Myocyte (in vitro differentiated cells): ENCODE measurements around the gene CTNNBIP1. TPM values are rescaled to one million over a fixed set of nuclear protein-coding genes. Genes with fewer than 3 reads are reported as not detected.
A peak's percentile ranks its signal among the peaks of the same experiment; 100 is the strongest.

Experiments used
- DNase-seq: peaks from one replicate; pipeline ENCODE4 v3.0.0-alpha.2; 2012; ENCODE audit warnings: low read depth
- total RNA-seq: library from RNA; depleted of rRNA; stranded (reverse); fragments of >200 nt; gene quantifications from 2 replicates; pipeline ENCODE4 v1.2.3, GENCODE V29; 2014

CTNNBIP1 gene
- total RNA-seq, 1 donor from 2014 or later = 26.0 TPM

DNA sequence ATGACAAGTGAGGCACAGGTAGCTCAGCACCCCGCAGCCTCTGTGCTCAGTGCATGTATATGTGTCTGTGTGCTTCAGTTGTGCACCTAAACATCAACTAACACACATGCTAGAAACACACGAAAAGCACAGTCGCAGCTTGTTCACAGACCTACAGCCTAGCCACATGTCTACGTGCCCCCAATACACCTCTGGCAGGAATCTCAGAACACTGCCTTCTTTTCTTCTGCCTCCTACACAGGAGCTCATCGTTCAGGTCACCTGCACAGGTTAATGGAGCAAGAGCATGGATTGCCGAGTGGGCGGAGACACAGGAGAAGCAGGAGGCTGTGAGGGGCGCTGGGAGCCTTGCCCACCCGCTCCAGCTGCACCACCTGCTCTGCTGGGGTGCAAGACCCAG, 31.7 kb downstream of the CTNNBIP1 start:
- no peak for DNase-seq

DNA sequence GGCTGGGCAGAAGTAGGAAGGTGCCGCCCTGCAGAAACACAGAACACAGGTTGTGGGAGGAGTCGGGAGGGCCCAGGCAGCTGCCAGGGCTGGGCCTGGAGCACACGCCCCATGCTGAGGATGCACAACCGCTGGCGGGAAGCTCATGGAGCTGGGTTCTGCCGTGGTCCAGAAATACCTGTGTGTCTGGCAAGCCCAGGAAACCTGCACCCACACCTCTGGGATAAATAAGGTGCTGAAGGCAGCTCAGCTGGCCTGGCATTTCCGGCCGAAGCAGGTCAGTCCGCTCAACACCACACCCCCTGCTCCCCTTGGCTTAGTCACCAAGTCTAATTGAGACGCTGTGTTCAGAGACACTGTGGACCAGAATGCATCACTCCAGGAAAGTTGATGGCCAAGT, 32.1 kb downstream of the CTNNBIP1 start:
- DNase-seq = no peak

DNA sequence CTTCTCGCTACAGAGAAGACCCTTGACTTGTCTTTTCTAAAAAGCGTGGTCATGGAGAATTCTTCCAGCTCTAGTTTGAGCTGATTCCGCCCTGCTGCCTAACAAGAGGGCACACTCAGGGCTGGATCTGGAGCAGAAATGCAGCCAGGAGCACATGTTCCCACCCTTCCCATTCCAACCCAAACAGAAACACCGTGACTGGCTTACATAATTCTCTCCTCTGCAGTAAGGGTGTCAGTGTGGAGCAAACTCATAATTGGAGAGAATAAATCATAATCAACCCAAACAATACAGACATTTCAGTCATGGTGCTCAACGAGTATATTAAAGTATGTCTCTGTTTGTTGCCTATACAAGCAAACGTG, 34.5 kb downstream of the CTNNBIP1 start:
- DNase-seq = no peak

DNA sequence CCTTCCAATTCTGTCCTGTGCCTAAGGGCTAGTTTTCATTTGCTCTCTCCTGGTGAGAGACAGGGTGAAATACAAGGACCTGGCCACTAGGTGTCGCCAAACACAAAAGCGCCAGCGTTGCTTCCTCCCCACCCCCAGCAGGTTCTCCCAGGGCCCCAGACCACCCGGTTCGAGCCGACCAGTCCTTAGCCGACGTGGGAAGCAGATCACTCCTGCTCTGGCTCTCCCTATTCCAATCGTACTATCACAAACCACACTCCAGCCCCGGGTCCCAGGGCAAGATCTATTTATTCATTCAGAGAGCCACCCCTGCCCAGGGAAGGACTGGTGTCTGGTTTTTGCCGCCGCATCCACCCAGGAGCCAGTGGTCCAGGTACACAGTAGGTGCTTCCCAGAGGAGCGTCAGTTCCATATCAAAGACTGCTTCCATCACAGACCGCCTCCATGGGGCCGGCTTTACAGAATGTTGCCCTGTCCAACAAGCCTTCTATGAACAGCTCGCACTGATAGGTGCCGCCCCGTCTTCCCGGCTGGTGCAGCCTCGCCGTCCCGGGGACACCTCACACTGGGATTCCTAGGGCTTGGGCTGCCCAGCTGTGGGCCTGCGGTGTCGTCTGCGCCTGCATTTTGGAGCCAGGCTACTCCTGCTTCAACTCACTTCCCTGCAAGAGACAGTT, 35.0 kb downstream of the CTNNBIP1 start:
- peak; percentile 75 for DNase-seq

DNA sequence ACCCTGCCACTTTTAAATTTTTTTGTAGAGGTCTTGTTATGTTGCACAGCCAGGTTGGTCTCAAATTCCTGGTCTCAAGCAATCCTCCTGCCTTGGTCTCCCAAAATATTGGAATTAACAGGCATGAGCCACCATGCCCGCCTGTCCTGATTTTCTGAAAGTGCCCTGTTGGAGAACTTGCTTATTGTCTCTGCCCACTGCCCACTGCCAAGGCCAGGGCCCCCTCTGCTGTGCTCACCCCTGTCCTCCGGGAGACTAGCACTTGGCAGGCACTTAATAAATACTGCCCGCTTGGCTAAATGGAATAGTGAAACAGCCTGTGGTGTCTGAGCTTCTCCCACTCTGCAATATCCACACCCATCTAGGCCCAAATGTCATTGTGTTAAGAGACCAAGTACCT, 35.7 kb downstream of the CTNNBIP1 start:
- DNase-seq = no peak

DNA sequence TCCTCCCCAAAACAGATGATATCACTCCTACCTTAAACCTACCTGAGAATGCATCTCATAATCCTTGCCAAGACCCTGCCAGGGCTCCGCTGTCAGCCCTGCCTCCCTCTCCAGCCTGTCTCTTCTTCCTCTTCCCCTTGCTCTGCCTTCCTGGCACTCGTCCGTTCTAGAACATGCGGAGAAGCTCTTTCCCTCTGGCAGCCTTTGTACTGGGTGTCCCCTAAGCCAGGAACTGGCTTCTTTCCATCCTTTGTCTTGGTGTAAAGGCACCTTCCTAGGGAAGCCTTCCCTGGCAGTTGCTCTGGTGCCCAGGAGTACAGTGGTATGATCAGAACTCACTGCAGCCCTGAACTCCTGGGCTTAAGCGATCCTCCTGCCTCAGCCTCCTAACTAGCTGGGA, 36.1 kb downstream of the CTNNBIP1 start:
- no peak for DNase-seq

DNA sequence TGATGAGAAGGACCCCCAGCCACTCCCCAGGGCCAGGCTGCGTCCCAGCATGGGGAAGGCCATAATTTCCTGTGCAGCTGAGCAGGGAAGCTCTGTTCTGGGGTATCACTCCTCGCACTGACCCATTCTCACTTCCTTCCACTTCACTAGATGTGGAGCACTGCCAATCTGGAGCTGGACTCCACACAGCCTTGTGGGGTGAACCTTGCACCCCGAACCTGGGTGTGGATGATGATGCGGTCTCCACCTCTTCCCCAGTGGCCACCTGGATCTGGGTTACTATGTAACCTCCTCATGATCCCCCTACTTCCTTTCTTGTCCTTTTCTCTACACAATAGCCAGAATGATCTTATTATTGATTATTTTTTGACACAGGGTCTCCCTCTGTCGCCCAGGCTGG, 36.7 kb downstream of the CTNNBIP1 start:
- no peak for DNase-seq

DNA sequence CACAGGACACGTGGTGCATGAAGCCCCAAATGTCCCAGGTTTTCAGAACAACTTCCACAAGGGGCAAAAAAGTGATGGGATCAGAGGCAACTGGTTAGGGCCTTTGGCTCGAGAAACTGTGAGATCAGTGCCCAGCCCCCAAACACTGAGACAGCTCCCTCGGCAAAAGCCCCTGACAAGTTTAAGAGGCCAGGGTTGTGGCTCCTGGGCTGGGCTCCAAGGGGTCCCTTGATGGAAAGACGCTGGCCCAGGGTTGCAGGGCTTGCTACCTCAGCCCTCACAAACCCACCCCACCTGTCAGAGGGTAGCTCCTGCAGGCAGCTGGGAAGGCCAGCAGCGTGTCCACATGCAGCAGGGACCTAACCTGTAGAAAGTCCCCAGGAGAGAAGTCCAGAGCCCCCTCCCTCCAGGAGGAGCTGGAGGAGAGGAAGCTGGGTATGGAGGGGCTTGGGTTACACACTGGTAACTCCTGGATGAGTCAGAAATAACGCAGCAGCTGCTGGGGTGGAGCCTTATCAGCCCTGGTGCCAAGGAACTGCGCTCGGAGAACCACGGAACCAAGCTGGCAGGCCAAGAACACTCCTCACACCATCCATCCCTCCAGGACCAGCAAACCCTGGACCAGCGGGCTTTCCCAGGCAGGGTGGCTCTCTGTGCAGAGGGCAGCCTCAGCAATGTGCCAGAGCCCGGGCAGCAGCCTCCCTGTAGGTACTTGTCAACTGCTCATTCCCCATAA, 37.5 kb downstream of the CTNNBIP1 start:
- DNase-seq = peak; percentile 85

DNA sequence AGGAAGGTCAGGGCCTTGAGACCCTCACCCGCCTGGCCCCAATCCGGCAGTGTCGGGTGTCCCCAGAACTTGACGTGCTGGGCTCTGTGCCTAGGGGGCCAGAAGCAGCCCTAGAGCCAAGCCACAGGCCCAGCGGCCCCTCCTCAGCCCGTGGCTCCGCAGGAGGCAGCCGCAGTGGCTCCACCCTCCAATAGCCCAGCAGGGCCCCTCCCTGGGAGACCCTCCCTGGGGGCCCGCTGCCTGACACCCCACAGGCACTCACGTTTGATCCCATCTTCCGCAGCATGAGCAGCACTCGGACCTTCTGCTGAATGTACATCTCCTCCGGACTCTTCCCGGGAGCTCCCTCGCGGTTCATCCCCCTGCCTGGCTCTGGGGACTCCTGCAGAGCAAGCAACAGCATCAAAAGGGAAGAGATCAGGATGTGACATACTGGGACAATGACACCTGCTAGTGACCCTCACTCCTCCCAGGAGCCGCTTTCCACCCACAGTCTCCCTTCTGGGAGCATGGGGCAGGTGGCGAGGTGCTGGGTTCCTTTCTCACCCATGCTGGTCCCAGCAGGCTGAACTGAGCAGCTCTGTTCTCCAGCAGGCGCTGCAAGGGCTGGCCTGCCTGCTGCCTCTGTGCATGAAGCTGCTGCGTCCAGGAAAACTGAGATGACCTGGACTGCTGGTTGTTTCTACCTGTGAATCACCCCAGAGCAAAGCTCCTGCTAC, 38.2 kb downstream of the CTNNBIP1 start:
- no peak for DNase-seq

DNA sequence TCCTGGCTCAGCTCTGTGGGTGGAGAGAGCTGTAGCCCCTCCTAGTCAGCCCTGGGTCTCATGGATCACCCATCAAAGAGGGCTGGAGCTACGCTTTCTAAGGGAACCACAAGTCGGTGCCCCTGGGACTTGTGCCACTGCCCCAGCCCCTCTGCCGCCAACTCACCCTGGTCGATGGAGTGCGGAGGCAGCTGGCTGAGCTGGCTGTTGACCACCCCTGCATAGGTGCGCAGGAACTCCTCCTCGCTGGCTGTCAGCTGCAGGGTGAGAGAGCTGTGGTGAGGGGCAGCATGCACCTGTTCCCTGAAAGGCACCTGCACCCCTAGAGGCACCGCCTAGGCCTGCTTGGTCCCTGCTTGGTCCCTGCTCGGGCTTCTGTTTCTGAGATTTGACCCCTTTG, 39.0 kb downstream of the CTNNBIP1 start:
- DNase-seq = no peak

DNA sequence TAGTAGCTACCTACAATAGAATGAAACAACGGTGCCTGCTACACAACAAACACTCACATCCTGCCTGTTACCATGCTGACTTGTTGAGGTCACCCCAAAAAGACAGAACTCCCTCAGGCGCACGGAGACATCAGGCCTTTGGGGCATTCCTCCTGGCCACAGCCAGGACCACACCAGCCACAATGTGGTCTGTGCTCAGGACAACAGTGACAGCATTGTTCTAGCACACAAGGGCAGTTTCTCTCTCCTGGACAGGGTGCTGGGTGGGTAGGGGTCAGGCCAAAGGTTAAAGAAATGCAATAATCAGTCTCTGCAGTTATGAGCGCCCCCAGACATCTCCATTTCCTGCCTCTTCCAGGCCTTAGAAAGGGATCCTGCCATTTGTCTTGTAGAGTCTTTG, 39.5 kb downstream of the CTNNBIP1 start:
- DNase-seq = peak; percentile 38

DNA sequence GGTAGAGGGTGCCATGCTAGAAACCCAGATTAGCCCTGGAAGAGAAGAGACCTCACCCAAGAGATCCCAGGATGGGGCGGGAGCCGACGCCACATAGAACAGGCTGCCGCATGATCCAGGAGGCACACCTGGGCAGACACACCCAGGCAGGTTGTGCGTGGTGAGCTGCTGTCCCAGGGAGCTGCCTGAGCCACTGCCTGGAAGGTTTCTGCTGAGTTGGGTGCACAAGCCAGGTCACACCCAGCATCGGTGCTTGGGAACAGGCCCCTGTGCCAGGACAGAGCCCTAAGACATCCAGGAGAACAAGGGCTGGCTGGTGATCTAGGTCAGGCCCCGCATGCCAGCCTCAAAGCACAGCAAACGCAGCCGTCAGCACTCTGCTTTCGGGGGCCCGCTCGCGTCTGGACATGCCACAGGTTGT, 40.2 kb downstream of the CTNNBIP1 start:
- DNase-seq = no peak

DNA sequence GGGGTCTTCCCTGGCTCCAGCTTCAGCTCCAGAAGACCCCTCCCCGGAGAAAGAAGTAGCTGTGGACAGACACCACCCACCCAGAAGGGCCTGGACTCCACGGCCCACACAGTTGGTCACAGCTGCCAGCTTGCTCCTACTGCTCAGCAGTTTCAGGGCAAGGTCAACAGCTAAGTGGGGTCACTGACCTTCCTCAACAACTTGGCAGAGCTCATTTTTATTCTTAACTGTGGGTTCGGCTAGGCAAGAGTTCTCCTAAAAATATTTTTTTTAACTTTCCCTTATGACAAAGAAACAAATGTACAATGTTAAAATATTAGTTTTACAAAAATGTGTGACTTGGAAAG, 41.9 kb downstream of the CTNNBIP1 start:
- DNase-seq = no peak

DNA sequence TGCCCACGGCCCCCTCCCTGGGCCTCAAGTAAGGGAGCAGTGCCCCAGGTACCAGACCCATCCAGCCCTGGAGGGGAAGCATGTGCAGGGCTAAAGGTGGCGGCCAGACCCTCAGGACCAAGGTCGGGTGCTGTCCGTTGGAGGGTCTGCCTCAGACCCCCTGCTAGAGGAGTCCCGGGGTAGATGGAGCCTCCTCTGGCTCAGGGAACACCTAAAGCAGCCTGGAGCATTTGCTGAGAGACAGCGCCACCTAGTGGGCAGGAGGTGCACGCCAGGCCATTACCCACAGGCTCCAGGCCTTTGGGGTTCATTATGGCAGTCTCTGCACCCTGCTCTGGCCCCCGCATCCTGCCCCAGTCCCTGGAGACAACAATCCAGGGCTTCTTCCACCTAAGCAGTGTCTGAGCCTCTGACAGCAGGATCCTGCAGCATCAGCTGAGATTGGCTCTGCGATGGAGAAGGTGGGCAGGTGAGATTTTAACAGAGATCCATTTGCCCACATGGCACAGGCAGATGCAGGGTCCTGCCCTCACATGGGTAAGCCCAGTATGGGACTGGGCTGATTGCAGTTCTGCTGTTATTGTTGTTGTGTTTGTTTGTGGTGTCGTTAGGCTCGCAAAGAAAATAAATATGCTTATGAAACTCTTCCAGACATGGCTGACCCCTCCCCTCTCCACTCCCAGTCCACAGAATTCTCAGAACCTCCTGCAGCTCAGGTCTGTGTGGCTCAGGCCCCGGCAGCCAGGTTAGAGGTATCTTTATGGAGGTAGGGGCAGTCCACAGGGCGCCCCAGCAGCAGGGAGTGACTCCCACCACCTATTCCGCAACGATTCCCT, 42.4 kb downstream of the CTNNBIP1 start:
- DNase-seq = peak; percentile 74

DNA sequence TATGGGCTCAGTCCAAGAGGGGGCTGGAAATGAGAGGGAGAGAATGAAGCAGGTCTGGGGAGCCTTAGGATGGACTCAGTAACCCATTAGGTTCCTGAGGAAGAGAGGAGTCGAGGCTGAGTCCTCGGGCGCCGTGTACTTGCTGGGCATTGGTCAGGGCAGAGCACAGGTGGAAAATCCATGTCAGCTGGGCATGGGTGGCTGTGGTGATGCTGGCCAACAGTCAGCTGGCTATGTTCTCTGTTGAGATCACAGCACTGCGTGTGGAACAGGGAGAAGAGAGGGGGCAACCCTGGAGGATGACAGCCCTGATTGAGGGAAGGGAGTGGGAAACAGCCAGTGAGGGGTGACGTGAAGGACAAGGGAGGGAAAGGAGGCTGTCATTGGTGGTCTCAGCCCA, 43.2 kb downstream of the CTNNBIP1 start:
- DNase-seq = no peak

DNA sequence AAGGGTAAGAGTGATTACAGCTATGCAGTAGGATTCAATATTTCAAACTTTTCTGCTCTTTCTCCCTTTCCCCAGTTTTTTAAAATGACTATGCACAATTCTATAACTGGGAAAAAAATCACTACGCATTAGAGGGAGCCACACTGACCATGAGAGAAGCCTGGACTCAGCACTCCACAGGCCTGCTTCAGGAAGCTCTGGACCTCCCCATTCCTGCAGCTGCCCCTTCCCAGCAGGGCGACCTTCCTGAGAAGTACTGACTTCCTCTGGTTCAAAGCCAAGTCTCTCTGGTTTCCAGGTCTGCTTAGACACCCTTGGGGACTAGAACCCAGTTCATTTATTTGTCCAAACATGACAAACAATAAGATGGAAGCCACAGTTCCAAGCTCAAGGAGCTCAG, 44.3 kb downstream of the CTNNBIP1 start:
- DNase-seq = no peak

DNA sequence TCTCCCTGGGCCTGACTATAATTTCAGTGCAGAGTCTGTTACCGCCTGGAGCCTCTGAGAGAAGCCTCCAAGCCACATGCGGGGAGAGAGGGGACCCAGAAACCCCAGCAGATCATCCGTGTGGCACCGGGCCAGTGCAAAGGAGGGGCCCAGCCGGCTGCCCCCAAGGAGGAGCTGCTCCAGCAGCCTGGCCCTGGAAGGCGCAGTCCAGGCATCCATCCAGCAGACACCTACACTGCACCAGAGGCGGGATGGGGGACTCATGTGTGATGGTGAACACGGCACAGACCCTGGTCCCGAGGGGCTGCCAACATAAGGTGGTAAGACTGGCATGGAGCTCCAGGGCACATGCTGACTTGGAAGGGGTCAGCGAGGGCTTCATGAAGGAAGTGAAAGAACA, 46.7 kb downstream of the CTNNBIP1 start:
- no peak for DNase-seq

DNA sequence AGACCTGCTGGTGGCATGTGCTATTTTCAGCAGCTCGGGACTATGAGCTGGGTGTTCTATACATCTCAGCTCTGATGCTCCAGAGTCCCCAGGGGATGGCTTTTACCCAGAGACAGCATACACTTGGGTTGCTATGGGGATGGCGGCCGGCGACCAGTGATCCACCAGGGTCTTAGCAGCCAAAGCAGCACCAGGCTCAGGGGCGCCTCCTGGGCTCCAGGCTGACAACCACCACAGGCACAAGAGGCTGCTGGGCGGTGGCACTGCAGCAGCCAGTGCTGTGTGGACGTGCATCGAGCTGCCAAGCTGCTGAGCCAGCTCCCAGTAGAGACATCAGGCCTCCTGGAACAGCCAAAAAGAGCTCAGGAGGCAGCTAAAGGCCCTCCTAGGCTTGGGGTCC, 48.7 kb downstream of the CTNNBIP1 start:
- DNase-seq = no peak

DNA sequence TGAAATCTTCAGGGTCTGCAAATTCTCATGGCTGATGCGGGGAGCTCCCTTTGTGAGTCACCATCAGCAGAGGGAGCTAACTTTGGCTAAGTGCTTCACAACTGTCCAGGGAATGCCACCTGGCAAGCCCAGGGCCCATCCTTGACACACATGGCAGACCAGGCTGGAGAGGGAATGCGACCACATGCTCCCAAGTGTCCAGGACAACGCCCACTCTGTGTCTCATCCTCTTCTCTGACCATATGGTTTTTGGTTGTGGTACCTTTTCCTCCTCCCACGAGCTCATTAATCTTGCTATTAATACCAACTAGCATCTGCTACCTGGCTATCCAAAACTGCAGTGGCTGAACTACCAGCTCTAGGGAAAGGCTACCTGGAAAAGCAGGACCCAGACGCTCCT, 49.2 kb downstream of the CTNNBIP1 start:
- DNase-seq = peak; percentile 92

DNA sequence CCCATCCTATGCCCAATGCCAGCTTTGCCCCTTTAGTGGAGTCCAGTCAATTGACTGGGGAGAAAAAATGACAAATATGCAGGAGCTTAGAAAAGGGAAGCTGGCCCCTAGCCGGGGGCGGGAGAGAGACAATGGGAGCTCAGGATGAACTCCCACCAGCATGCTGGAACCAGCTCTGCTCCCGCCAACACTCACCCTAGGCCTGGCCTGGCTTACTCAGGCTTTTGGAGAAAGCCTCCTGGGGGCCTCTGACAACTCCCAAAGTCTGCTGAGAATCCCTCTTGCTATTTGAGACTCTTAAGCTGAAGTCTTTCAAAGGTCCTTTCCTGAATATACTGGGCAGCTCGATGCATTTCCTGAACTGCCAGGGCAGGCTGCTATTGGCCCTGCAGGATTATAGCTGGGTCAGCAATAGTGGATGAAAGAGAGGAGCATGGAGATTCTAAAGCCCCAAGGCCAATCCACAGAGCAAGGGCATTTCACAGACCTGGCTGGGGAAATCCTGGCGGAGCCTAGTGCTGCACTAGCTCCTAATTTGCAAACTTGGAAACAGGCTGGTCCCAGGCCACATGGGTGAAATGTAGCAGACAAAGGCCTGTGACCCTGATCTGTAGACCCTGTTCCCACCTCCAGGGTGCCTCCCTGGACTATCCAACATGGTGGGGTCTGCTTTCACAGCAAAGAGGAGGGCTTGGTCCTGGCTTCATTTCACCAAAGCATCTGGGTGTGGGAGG, 50.6 kb downstream of the CTNNBIP1 start:
- DNase-seq = no peak
